Astrocyte of the cerebellum (primary cell): Measurements from ENCODE around the gene PARVB.
A peak's percentile ranks its signal among the peaks of the same experiment; 100 is the strongest.

Experiments used
- DNase-seq: peaks from one replicate; pipeline ENCODE4 v3.0.0-alpha.2; 2011; ENCODE audit warnings: low read depth
- H3K4me3 ChIP-seq: 2 replicates; pipeline ENCODE4 v1.5.1; 2011; ENCODE audit warnings: mild to moderate bottlenecking, low read depth, low read length, moderate library complexity
- CTCF ChIP-seq: IDR thresholded peaks from 2 replicates; pipeline ENCODE4 v1.5.1; 2012; ENCODE audit warnings: low read length, low read depth, moderate library complexity, mild to moderate bottlenecking; ENCODE audit errors: missing control alignments
- in situ Hi-C: cut with HindIII; loops from 2 replicates; pipeline ENCODE4 v1.10.0; 2017; ENCODE audit warnings: low sequenced_read_pairs

PARVB gene

GRCh38 chr22:44181033-44181911 is 157.2 kb downstream of the PARVB start:
- DNase-seq: no peak
- H3K4me3 ChIP-seq: no peak overlapping the region
- no peak for TF ChIP-seq CTCF
- in situ Hi-C loops: no loop called here

- TF ChIP-seq CTCF: no peak
- in situ Hi-C loops: no loop called here
- H3K4me3 ChIP-seq: no peak overlapping the region
- DNase-seq: no peak
Observed at GRCh38 chr22:44181912-44182587, 157.9 kb downstream of the PARVB start.

GRCh38 chr22:44182588-44183286 is 158.6 kb downstream of the PARVB start:
- no peak for DNase-seq
- TF ChIP-seq CTCF: no peak
- no peak overlapping the region for H3K4me3 ChIP-seq
- in situ Hi-C loops: no loop called here

GRCh38 chr22:44183287-44183588 is 159.1 kb downstream of the PARVB start:
- no peak overlapping the region for H3K4me3 ChIP-seq
- TF ChIP-seq CTCF: no peak
- DNase-seq: no peak
- in situ Hi-C loops: no loop called here

- H3K4me3 ChIP-seq: no peak overlapping the region
- DNase-seq: peak; percentile 54
- TF ChIP-seq CTCF: no peak
- in situ Hi-C loops: no loop called here
Observed at GRCh38 chr22:44184006-44184405, 159.9 kb downstream of the PARVB start.

GRCh38 chr22:44185237-44186120 is 161.4 kb downstream of the PARVB start:
- no peak for DNase-seq
- in situ Hi-C loops: no loop called here
- TF ChIP-seq CTCF: no peak
- H3K4me3 ChIP-seq: no peak overlapping the region
